Stimulated activated CD8-positive, alpha-beta memory T cell treated with anti-CD3 and anti-CD28 coated beads, Interleukin-7, amount 100 ng/mL, for 4 hours (primary cell): ENCODE data around the gene KCNT2.

ENCODE experiments used
- DNase-seq, 2 donors: peaks; one replicate each; pipeline ENCODE4 v3.0.0-alpha.2; 2020; ENCODE audit warnings: low read depth in 2 of 2

The KCNT2 gene

GRCh38 chr1:196400478-196401451, 207.5 kb downstream of the KCNT2 start:
- no peak for DNase-seq

- DNase-seq, result no peak
Measured at GRCh38 chr1:196399713-196400112, 208.5 kb downstream of the KCNT2 start.

GRCh38 chr1:196393742-196394141, 214.5 kb downstream of the KCNT2 start:
- no peak for DNase-seq

- DNase-seq, result no peak
Measured at GRCh38 chr1:196393282-196393681, 215.0 kb downstream of the KCNT2 start.

GRCh38 chr1:196387766-196388165, 220.5 kb downstream of the KCNT2 start:
- DNase-seq, result no peak

GRCh38 chr1:196385109-196385508, 223.1 kb downstream of the KCNT2 start:
- DNase-seq, result no peak

GRCh38 chr1:196382383-196382782, 225.9 kb downstream of the KCNT2 start:
- no peak for DNase-seq

- DNase-seq, result no peak
Measured at GRCh38 chr1:196381544-196381943, 226.7 kb downstream of the KCNT2 start.

GRCh38 chr1:196380316-196380715, 227.9 kb downstream of the KCNT2 start:
- no peak for DNase-seq

- no peak for DNase-seq
Measured at GRCh38 chr1:196377811-196378210, 230.4 kb downstream of the KCNT2 start.

GRCh38 chr1:196376630-196377328, 231.5 kb downstream of the KCNT2 start:
- DNase-seq, result no peak

- DNase-seq, result no peak
Measured at GRCh38 chr1:196373798-196374197, 234.4 kb downstream of the KCNT2 start.

- DNase-seq, result no peak
Measured at GRCh38 chr1:196372896-196373536, 235.2 kb downstream of the KCNT2 start.

- DNase-seq, result no peak
Measured at GRCh38 chr1:196367838-196368237, 240.4 kb downstream of the KCNT2 start.

- no peak for DNase-seq
Measured at GRCh38 chr1:196366817-196367495, 241.3 kb downstream of the KCNT2 start.

- DNase-seq, result no peak
Measured at GRCh38 chr1:196361112-196361714, 247.0 kb downstream of the KCNT2 start.

GRCh38 chr1:196357913-196358312, 250.3 kb downstream of the KCNT2 start:
- DNase-seq, result no peak

GRCh38 chr1:196355206-196355786, 252.9 kb downstream of the KCNT2 start:
- no peak for DNase-seq

- no peak for DNase-seq
Measured at GRCh38 chr1:196344453-196344852, 263.8 kb downstream of the KCNT2 start.

- DNase-seq, result no peak
Measured at GRCh38 chr1:196324345-196324744, 283.9 kb downstream of the KCNT2 start.

- no peak for DNase-seq
Measured at GRCh38 chr1:196323869-196324268, 284.4 kb downstream of the KCNT2 start.
